HEK293T (cell line): Measurements from ENCODE around the gene GPNMB.

ENCODE experiments used
- CTCF ChIA-PET: fragments of 350-600 bp; formaldehyde crosslinking; extraction: SDS; loops from one replicate; lab custom pipeline; 2021; ENCODE audit warnings: antibody characterized with exemption, inconsistent platforms; lab: Yijun Ruan, JAX
- POLR2A ChIA-PET: fragments of 350-600 bp; formaldehyde crosslinking; extraction: SDS; loops from one replicate; lab custom pipeline; 2020; ENCODE audit warnings: antibody characterized with exemption, inconsistent platforms; lab: Yijun Ruan, JAX
- DNase-seq: peaks from one replicate; pipeline ENCODE4 v3.0.0; 2012; ENCODE audit warnings: mixed read lengths; ENCODE audit errors: extremely low spot score
- ARNT ChIP-seq: fragments of 450-650 bp; IDR thresholded peaks from 2 replicates; pipeline ENCODE4 v1.6.1; 2017; ENCODE audit warnings: mild to moderate bottlenecking
- BHLHE40 ChIP-seq: fragments of 450-650 bp; IDR thresholded peaks from 2 replicates; pipeline ENCODE4 v1.6.1; 2016; ENCODE audit warnings: mild to moderate bottlenecking, moderate library complexity, borderline replicate concordance
- CTBP1 ChIP-seq: fragments of 450-650 bp; IDR thresholded peaks from 2 replicates; pipeline ENCODE4 v1.6.1; 2016; ENCODE audit warnings: borderline replicate concordance
- ELF4 ChIP-seq: fragments of 450-650 bp; IDR thresholded peaks from 2 replicates; pipeline ENCODE4 v1.6.1; 2017; ENCODE audit warnings: antibody characterized with exemption
- FOXA1 ChIP-seq: fragments of 450-650 bp; IDR thresholded peaks from 2 replicates; pipeline ENCODE4 v1.6.1; 2016; ENCODE audit warnings: mild to moderate bottlenecking
- FOXK2 ChIP-seq: fragments of 450-650 bp; IDR thresholded peaks from 2 replicates; pipeline ENCODE4 v1.6.1; 2016; ENCODE audit warnings: mild to moderate bottlenecking
- FOXM1 ChIP-seq: fragments of 450-650 bp; IDR thresholded peaks from 2 replicates; pipeline ENCODE4 v1.6.1; 2017; ENCODE audit warnings: mild to moderate bottlenecking, borderline replicate concordance
- HDGF ChIP-seq: fragments of 450-650 bp; IDR thresholded peaks from 2 replicates; pipeline ENCODE4 v1.6.1; 2017; ENCODE audit warnings: antibody characterized with exemption, borderline replicate concordance
- L3MBTL2 ChIP-seq: fragments of 450-650 bp; conservative IDR thresholded peaks from 2 replicates; pipeline ENCODE4 v1.6.1; 2016; ENCODE audit warnings: mild to moderate bottlenecking
- LEF1 ChIP-seq: fragments of 450-650 bp; IDR thresholded peaks from 2 replicates; pipeline ENCODE4 v1.6.1; 2017; ENCODE audit warnings: mild to moderate bottlenecking, borderline replicate concordance
- NFRKB ChIP-seq: fragments of 450-650 bp; IDR thresholded peaks from 2 replicates; pipeline ENCODE4 v1.6.1; 2016; ENCODE audit warnings: mild to moderate bottlenecking, moderate library complexity
- PKNOX1 ChIP-seq: fragments of 450-650 bp; IDR thresholded peaks from 2 replicates; pipeline ENCODE4 v1.6.1; 2016
- SP1 ChIP-seq: fragments of 450-650 bp; IDR thresholded peaks from 2 replicates; pipeline ENCODE4 v1.6.1; 2017
- SUZ12 ChIP-seq: fragments of 450-650 bp; IDR thresholded peaks from 2 replicates; pipeline ENCODE4 v1.6.1; 2016; ENCODE audit warnings: mild to moderate bottlenecking
- TARDBP ChIP-seq: fragments of 450-650 bp; IDR thresholded peaks from 2 replicates; pipeline ENCODE4 v1.6.1; 2016
- ZNF384 ChIP-seq: fragments of 450-650 bp; IDR thresholded peaks from 2 replicates; pipeline ENCODE4 v1.6.1; 2016

GPNMB gene

GRCh38 chr7:23279819-23280525, 33.4 kb downstream of the GPNMB start:
- ChIA-PET POLR2A (interaction anchor here (1.0 kb wide), 1 partner anchor 19 kb away, joined by 3 read pairs; the partner anchor contains the start of gene MALSU1), CTCF (no interaction called here)
- no peak for DNase-seq
- no peak for TF ChIP-seq FOXM1

GRCh38 chr7:23283086-23283485, 36.5 kb downstream of the GPNMB start:
- CTCF ChIA-PET: interaction anchor here (0.6 to 0.9 kb wide), 2 partner anchors 162 to 294 kb away, joined by 3 to 4 read pairs; no protein-coding TSS in a partner anchor

GRCh38 chr7:23284871-23285270, 38.3 kb downstream of the GPNMB start:
- POLR2A ChIA-PET: no interaction called here
- TF ChIP-seq CTBP1 (no peak), PKNOX1 (no peak)
- no peak for DNase-seq
- CTCF ChIA-PET: no interaction called here

More at GRCh38 chr7:23283086-23283485, 36.5 kb downstream of the GPNMB start:
- POLR2A ChIA-PET: no interaction called here
- no peak for TF ChIP-seq NFRKB
- no peak for TF ChIP-seq SUZ12
- no peak for TF ChIP-seq HDGF
- TF ChIP-seq SP1: no peak
- TF ChIP-seq BHLHE40: no peak
- no peak for TF ChIP-seq LEF1
- TF ChIP-seq ZNF384: no peak
- no peak for TF ChIP-seq PKNOX1
- TF ChIP-seq ARNT: no peak
- TF ChIP-seq FOXM1: no peak
- no peak for TF ChIP-seq L3MBTL2
- no peak for TF ChIP-seq FOXA1
- TF ChIP-seq CTBP1: no peak
- TF ChIP-seq FOXK2: no peak
- DNase-seq: no peak

GRCh38 chr7:23285657-23286646, 39.4 kb downstream of the GPNMB start:
- no peak for DNase-seq
- TF ChIP-seq L3MBTL2 (no peak), PKNOX1 (peak; percentile 67)
- POLR2A ChIA-PET: no interaction called here
- CTCF ChIA-PET: interaction anchor here (0.9 kb wide), 1 partner anchor 8 kb away, joined by 3 read pairs; no protein-coding TSS in a partner anchor

- CTCF ChIA-PET: no interaction called here
- POLR2A ChIA-PET: no interaction called here
- TF ChIP-seq BHLHE40 (no peak), NFRKB (no peak), LEF1 (no peak), ELF4 (no peak), SUZ12 (no peak), CTBP1 (no peak), TARDBP (no peak)
- no peak for DNase-seq
Measured at GRCh38 chr7:23287612-23288011, 41.0 kb downstream of the GPNMB start.

GRCh38 chr7:23290993-23291392, 44.4 kb downstream of the GPNMB start:
- ChIA-PET CTCF (interaction anchor here (0.6 kb wide), 1 partner anchor 338 kb away, joined by 4 read pairs; no protein-coding TSS in a partner anchor), POLR2A (no interaction called here)
- DNase-seq: no peak
- no peak for TF ChIP-seq L3MBTL2
- no peak for TF ChIP-seq FOXK2
- TF ChIP-seq FOXA1: no peak
- TF ChIP-seq HDGF: no peak
- TF ChIP-seq BHLHE40: no peak
- no peak for TF ChIP-seq SP1
- TF ChIP-seq ZNF384: no peak
- TF ChIP-seq SUZ12: no peak
- TF ChIP-seq CTBP1: no peak
- TF ChIP-seq PKNOX1: no peak
- no peak for TF ChIP-seq ELF4
- TF ChIP-seq NFRKB: no peak
- no peak for TF ChIP-seq TARDBP
- TF ChIP-seq ARNT: no peak
- no peak for TF ChIP-seq FOXM1
- TF ChIP-seq LEF1: no peak
